ENCODE results near the gene RGL1. TPM values are rescaled to one million over a fixed set of nuclear protein-coding genes. Genes with fewer than 3 reads are reported as not detected.
A peak's percentile ranks its signal among the peaks of the same experiment; 100 is the strongest.

Gene RGL1
- total RNA-seq, 1 donor from 2014 or later = 1.7 TPM

- peaks cover 18% of the 10 kb centered on the region for H3K9me3 Mint-ChIP-seq
- H3K27me3 Mint-ChIP-seq = peaks cover 9% of the 10 kb centered on the region
- H3K4me3 Mint-ChIP-seq = no peak overlapping the region
- DNase-seq = no peak
- no peak overlapping the region for H3K27ac Mint-ChIP-seq
- H3K4me1 Mint-ChIP-seq = peaks cover 3% of the 10 kb centered on the region
- intact Hi-C loops (cut with micrococcal nuclease) = no loop called here
- no peaks in the 10 kb centered on the region for H3K36me3 Mint-ChIP-seq (ENCODE audit: low read depth)
Measured at GRCh38 chr1:183947988-183948387, 143.1 kb downstream of the RGL1 start.

DNA sequence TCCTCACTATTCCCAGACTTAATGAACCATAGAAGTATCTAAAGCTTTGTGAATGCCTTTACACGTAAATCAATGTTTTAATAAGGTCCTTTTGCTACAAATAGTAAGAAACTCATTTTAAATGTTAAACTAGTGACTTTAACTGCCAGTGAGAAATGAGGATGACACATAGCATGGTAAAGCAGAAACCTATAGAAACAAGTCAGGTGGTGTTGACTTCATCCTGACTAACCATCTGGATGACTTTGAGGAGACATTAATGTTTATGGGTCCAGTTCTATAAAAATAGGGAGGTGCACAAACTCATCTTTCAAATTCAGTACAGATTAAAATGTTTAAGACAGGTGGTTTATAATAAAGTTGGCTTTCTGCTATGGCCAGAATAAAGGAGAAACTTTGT is 147.2 kb downstream of the RGL1 start:
- H3K4me1 Mint-ChIP-seq = peaks cover 21% of the 10 kb centered on the region
- H3K27ac Mint-ChIP-seq = no peak overlapping the region
- peaks cover 24% of the 10 kb centered on the region for H3K9me3 Mint-ChIP-seq
- DNase-seq = no peak
- H3K4me3 Mint-ChIP-seq = no peak overlapping the region
- peaks cover 7% of the 10 kb centered on the region for H3K27me3 Mint-ChIP-seq
- peaks cover 3% of the 10 kb centered on the region for H3K36me3 Mint-ChIP-seq (ENCODE audit: low read depth)
- intact Hi-C loops (cut with micrococcal nuclease) = no loop called here

DNA sequence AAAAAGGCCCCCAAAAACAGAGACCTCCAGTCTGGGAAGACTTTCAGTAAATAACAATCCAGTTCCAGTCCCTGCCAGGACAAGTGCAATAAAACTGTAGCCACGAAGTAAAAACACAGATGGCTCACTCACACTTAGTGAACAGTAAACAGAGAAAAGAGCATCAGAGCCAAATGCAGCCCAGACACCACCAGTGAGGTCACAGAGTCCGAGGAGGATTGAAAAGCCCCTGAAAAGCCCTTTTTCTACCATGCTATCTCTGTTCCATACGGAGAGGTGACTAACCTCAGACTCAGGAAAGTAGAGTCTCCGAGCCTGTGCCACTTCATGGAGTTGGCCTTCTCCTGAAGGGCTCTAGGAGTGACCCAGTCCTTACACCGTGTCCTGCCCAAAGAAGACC is 148.1 kb downstream of the RGL1 start:
- Mint-ChIP-seq H3K4me1 (peaks cover 21% of the 10 kb centered on the region), H3K36me3 (ENCODE audit: low read depth) (peaks cover 3% of the 10 kb centered on the region), H3K27me3 (peaks cover 5% of the 10 kb centered on the region), H3K4me3 (no peak overlapping the region), H3K9me3 (peaks cover 24% of the 10 kb centered on the region), H3K27ac (no peak overlapping the region)
- intact Hi-C loops (cut with micrococcal nuclease) = no loop called here
- no peak for DNase-seq

DNA sequence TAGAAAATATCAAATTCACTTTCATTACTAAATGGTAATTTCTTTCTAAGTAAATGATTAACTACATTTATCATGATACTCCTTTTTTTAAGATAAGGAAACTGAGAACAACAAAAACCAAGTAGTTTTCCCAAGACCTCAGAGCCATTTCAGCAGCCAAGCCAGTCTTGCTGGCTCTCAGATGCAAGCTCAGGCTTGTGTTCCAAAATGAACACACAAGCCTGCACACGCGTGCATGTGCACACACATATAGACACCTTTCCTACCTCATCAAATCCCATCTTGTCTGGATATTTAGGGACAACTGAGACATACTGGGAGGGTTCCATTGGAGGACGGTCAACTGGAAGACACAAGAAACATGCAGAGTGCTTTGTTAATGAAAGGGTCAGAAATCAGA is 149.6 kb downstream of the RGL1 start:
- Mint-ChIP-seq H3K9me3 (peaks cover 18% of the 10 kb centered on the region), H3K4me3 (no peak overlapping the region), H3K4me1 (peaks cover 21% of the 10 kb centered on the region), H3K27me3 (peaks cover 2% of the 10 kb centered on the region), H3K27ac (no peak overlapping the region), H3K36me3 (ENCODE audit: low read depth) (peaks cover 3% of the 10 kb centered on the region)
- intact Hi-C loops (cut with micrococcal nuclease) = no loop called here
- DNase-seq = no peak

DNA sequence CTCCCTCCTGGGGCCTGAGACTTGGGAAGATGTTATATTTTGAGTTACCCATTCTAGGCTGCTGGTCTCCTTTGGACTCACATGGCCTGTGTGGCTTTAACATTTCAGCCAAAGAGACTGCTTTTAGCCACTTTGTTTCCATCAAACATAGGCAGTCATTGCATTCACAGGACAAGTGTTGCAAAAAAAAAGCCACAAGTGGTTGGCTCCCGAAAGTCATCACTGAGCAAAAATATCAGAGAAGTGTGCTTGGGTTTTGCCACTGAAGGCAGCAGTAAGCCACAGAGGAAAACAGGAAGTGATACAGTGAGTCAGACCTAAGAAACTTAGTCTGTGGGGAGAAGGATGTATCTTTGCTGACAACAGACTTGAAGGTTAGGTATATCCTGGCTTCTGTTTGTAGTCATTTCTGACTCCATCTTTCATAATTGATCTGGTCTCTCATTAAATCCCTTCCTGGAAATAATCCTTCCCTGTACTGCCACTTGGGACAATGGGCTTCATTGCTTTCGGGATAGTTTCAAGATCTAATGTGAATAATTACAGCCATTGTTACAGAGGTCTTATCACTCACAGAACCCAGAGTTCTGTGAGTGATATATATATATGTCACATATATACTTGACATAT is 151.8 kb downstream of the RGL1 start:
- Mint-ChIP-seq H3K4me1 (peaks cover 21% of the 10 kb centered on the region), H3K27me3 (no peaks in the 10 kb centered on the region), H3K36me3 (ENCODE audit: low read depth) (peaks cover 3% of the 10 kb centered on the region), H3K4me3 (peak overlapping the region; percentile 58), H3K27ac (no peak overlapping the region), H3K9me3 (peaks cover 11% of the 10 kb centered on the region)
- peak; percentile 91 for DNase-seq
- intact Hi-C loops (cut with micrococcal nuclease) = loop anchor here (1.0 to 5.0 kb wide), 9 partner anchors 33 to 1200 kb away; partner anchors contain the start of genes APOBEC4, COLGALT2, SWT1 and TRMT1L

- Mint-ChIP-seq H3K36me3 (ENCODE audit: low read depth) (peaks cover 3% of the 10 kb centered on the region), H3K27me3 (no peaks in the 10 kb centered on the region), H3K9me3 (peaks cover 8% of the 10 kb centered on the region), H3K27ac (no peak overlapping the region), H3K4me3 (no peak overlapping the region), H3K4me1 (peaks cover 21% of the 10 kb centered on the region)
- DNase-seq = no peak
- intact Hi-C loops (cut with micrococcal nuclease) = loop anchor here (2.0 to 5.0 kb wide), 4 partner anchors 79 to 1199 kb away; partner anchors contain the start of genes APOBEC4, COLGALT2, SWT1 and TRMT1L
Measured at GRCh38 chr1:183957216-183957830, 152.4 kb downstream of the RGL1 start.

DNA sequence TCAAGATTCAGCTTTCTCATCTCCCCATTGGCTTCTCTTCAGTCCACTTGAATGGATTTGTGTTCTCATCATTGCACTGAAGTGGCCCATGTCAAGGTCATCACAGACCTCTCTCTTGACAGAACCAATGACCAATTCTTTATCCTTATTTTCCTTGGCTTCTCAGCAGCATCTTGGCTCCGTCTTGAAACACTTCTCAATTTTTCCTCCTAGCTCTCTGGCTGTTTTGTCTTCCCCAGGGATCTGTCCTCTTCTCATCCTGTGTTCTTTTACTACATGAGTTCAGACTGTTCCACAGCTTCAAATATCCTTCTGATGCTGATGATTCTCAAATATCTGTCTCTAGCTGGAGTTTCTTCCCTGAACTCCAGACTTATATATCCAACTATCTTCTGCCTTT is 154.0 kb downstream of the RGL1 start:
- peaks cover 11% of the 10 kb centered on the region for H3K9me3 Mint-ChIP-seq
- no peak for DNase-seq
- H3K4me1 Mint-ChIP-seq = peaks cover 27% of the 10 kb centered on the region
- peaks cover 3% of the 10 kb centered on the region for H3K36me3 Mint-ChIP-seq (ENCODE audit: low read depth)
- H3K27ac Mint-ChIP-seq = no peak overlapping the region
- intact Hi-C loops (cut with micrococcal nuclease) = loop anchor here (5.0 kb wide), 1 partner anchor 533 kb away; no protein-coding TSS in a partner anchor
- H3K27me3 Mint-ChIP-seq = no peaks in the 10 kb centered on the region
- H3K4me3 Mint-ChIP-seq = no peak overlapping the region

DNA sequence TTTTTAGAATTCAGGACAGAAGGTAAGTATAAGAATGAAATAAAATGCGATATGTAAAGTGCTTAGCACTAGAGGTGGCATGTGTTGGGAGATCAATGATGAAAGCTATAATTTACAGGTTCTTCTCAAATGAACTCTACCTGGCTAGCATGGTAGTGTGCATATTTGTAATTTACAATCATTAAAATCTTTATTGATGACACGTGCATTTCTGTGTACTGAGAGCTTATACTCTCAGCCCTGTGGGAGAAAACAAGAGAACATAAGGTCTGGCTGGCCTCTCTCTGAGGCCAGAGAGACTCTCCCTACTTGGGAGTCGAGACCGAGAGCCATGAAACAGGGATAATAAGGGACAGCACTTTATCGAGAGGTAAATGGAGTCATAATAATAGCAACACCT is 156.2 kb downstream of the RGL1 start:
- Mint-ChIP-seq H3K4me1 (peaks cover 15% of the 10 kb centered on the region), H3K9me3 (peaks cover 5% of the 10 kb centered on the region), H3K27me3 (peaks cover 4% of the 10 kb centered on the region), H3K27ac (no peak overlapping the region), H3K4me3 (no peak overlapping the region), H3K36me3 (ENCODE audit: low read depth) (peaks cover 3% of the 10 kb centered on the region)
- intact Hi-C loops (cut with micrococcal nuclease) = no loop called here
- no peak for DNase-seq

GRCh38 chr1:183962903-183963302 is 158.0 kb downstream of the RGL1 start:
- no peak overlapping the region for H3K27ac Mint-ChIP-seq
- no peak for DNase-seq
- peaks cover 3% of the 10 kb centered on the region for H3K36me3 Mint-ChIP-seq (ENCODE audit: low read depth)
- H3K4me3 Mint-ChIP-seq = no peak overlapping the region
- peaks cover 4% of the 10 kb centered on the region for H3K27me3 Mint-ChIP-seq
- intact Hi-C loops (cut with micrococcal nuclease) = no loop called here
- peaks cover 5% of the 10 kb centered on the region for H3K9me3 Mint-ChIP-seq
- peaks cover 10% of the 10 kb centered on the region for H3K4me1 Mint-ChIP-seq

- Mint-ChIP-seq H3K36me3 (ENCODE audit: low read depth) (peaks cover 3% of the 10 kb centered on the region), H3K4me1 (peaks cover 10% of the 10 kb centered on the region), H3K9me3 (peaks cover 5% of the 10 kb centered on the region), H3K27me3 (peaks cover 4% of the 10 kb centered on the region), H3K27ac (no peak overlapping the region), H3K4me3 (no peak overlapping the region)
- intact Hi-C loops (cut with micrococcal nuclease) = no loop called here
- no peak for DNase-seq
Measured at GRCh38 chr1:183965726-183966125, 160.8 kb downstream of the RGL1 start.

GRCh38 chr1:183966487-183966886 is 161.6 kb downstream of the RGL1 start:
- DNase-seq = no peak
- H3K27ac Mint-ChIP-seq = no peak overlapping the region
- H3K4me3 Mint-ChIP-seq = no peak overlapping the region
- peaks cover 5% of the 10 kb centered on the region for H3K9me3 Mint-ChIP-seq
- peaks cover 3% of the 10 kb centered on the region for H3K36me3 Mint-ChIP-seq (ENCODE audit: low read depth)
- peaks cover 10% of the 10 kb centered on the region for H3K4me1 Mint-ChIP-seq
- intact Hi-C loops (cut with micrococcal nuclease) = no loop called here
- peaks cover 8% of the 10 kb centered on the region for H3K27me3 Mint-ChIP-seq

- Mint-ChIP-seq H3K27ac (no peak overlapping the region), H3K4me3 (no peak overlapping the region), H3K36me3 (ENCODE audit: low read depth) (no peaks in the 10 kb centered on the region), H3K9me3 (no peaks in the 10 kb centered on the region), H3K27me3 (peaks cover 9% of the 10 kb centered on the region), H3K4me1 (peaks cover 3% of the 10 kb centered on the region)
- no peak for DNase-seq
- intact Hi-C loops (cut with micrococcal nuclease) = no loop called here
Measured at GRCh38 chr1:183967914-183968313, 163.0 kb downstream of the RGL1 start.

- peaks cover 9% of the 10 kb centered on the region for H3K27me3 Mint-ChIP-seq
- peaks cover 2% of the 10 kb centered on the region for H3K4me1 Mint-ChIP-seq
- no peaks in the 10 kb centered on the region for H3K9me3 Mint-ChIP-seq
- no peaks in the 10 kb centered on the region for H3K36me3 Mint-ChIP-seq (ENCODE audit: low read depth)
- no peak overlapping the region for H3K27ac Mint-ChIP-seq
- intact Hi-C loops (cut with micrococcal nuclease) = no loop called here
- H3K4me3 Mint-ChIP-seq = no peak overlapping the region
- no peak for DNase-seq
Measured at GRCh38 chr1:183968386-183968785, 163.5 kb downstream of the RGL1 start.

DNA sequence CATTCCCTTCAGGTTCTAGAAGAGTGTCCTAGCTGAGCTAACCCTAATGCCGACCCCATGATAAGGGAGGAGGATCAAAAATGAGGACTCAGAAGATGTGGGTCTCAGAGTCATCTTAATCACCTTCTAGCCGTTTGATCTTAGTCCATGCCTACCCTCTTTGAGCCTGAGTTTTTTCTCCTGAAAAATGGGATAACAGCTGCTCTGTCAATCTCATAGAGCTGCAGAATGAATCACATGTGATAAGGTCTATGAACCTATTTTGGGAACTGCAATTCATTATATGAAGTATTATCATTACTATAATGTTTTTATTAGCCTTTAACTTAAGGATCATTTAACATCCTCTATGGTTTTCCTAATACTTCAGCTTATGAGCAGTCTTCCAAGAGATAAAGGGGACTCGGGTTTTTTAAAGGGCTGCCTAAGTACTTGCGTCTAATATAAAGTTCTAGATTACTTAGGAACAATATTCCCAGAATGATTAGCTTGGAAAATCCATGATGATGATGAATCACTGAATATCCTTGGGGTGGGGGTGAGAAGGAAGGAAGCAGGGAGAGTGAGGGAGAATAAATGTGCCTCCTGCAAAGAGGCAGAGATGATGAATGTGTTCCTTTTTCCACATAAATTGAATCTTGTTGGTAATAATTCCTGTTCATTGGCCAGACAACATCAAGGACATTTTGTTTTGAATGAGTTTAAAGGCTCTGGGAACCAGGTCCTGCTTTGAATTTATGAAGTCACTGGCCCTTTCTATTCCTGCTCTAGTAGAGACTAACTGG is 165.8 kb downstream of the RGL1 start:
- H3K9me3 Mint-ChIP-seq = no peaks in the 10 kb centered on the region
- peak; percentile 40 for DNase-seq
- H3K36me3 Mint-ChIP-seq (ENCODE audit: low read depth) = no peaks in the 10 kb centered on the region
- H3K27me3 Mint-ChIP-seq = peaks cover 7% of the 10 kb centered on the region
- H3K4me1 Mint-ChIP-seq = no peaks in the 10 kb centered on the region
- intact Hi-C loops (cut with micrococcal nuclease) = no loop called here
- no peak overlapping the region for H3K27ac Mint-ChIP-seq
- no peak overlapping the region for H3K4me3 Mint-ChIP-seq
